ENCODE measurements around the gene HIP1.
"Not testable (repeated sequence)": the region's sequence is repeated elsewhere in the genome, so short reads cannot be mapped to it uniquely, and the experiment has no call there.

The HIP1 gene

DNA sequence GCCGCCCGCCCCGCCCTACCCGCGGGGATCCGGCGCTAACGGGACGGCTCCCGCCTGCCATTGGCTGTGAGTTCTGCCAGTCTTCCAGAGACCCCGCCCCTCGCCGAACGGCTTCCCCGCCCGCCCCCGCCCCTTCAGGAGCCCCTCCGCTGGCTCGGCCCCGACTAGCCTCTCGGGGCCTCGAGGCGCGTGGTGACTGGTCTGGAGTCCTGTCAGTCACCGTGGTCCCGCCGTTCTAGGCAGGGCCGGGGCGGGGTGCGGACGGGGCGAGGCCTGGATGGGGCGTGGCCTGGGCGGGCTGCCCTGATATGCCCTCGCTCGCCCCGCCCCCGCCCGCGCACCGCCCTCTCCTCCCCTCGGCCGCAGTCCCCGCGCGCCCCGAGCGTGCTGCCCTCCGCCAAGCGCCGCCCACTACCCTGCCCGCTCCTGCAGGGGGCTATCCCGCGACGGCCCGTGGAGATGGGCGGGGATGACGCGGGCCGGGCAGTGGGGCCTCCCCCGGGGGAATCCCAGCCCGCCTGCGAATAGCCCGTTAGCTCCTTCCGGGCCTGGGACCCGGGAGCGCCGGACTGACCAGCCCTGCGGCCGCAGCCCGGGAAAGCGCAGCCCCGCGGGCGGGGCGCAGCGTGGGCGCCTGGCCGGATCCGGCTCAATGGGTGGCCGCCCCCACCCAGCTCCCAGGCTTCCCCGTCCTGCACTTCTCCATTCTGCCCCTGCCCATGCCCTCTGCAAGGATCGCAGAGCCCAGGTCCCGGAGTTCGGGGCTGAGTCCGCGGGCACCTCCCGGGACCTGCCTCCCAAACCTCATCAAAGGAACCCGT, 444 bp upstream of the HIP1 start:
- peak; percentile 100 for DNase-seq

DNA sequence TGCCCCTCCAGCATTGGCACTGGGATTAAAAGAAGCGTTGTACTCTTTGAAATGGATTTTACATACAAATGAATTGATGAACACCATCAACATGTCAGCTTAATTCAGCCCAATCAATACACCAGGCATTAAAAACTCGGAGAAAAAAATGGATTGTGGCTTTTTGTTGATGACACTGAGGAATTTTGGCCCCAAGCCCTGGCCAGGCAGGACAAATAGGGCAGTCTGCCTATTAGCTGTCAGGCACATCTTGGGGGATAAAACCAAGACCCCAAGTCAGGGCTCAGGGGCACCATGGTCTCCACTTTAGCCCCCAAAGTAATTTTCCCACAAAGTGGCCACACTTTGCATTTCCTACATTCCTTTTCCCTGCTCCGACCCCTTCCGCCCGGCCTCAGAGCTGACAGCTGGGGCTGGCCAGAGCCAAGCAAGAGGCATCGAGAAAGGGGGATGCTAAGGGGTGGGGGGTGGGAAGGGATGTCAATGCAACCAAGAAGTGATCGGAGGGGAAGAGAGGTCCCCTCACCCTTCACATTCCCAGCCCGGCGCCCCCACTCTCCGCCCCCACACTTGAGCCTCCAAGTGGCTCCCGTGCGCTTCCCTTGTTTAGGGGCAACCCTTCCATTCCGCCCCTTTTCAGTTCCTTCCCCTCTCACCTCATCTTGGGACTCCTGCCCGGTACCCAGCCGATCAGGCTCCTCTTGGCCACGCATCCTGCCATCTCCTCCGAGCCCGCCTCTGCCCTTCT, 711 bp downstream of the HIP1 start:
- DNase-seq, result no peak

DNA sequence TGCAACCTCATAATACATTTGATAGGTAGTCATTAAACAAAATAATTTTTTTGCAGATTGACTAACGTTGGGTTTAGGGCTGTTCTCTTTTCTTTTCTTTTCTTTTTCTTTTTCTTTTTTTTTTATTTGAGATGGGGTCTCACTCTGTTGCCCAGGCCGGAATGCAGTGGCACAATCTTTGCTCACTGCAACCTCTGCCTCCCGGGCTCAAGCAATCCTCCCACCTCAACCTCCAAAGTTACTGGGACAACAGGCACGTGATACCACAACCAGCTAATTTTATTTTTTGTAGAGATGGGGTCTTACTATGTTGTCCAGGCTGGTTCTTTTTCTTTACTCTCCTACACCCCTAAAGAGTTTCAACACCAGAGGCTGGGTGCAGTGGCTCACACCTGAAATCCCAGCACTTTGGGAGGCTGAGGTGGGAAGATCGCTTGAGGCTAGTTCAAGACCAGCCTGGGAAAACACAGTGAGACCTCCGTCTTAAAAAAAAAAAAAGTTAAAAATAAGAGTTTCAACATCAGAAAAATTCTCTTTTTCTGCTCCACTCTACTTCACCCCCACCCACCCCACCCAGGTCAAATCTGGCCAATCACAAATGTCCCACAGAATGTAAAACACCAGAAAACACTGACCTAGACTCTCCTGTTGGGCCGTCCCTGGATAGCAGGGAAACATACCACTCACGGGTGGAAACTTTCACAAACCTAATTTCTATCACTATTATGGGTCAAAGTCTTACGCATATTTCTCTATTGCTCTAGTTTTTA, 3.0 kb downstream of the HIP1 start:
- no peak for DNase-seq

DNA sequence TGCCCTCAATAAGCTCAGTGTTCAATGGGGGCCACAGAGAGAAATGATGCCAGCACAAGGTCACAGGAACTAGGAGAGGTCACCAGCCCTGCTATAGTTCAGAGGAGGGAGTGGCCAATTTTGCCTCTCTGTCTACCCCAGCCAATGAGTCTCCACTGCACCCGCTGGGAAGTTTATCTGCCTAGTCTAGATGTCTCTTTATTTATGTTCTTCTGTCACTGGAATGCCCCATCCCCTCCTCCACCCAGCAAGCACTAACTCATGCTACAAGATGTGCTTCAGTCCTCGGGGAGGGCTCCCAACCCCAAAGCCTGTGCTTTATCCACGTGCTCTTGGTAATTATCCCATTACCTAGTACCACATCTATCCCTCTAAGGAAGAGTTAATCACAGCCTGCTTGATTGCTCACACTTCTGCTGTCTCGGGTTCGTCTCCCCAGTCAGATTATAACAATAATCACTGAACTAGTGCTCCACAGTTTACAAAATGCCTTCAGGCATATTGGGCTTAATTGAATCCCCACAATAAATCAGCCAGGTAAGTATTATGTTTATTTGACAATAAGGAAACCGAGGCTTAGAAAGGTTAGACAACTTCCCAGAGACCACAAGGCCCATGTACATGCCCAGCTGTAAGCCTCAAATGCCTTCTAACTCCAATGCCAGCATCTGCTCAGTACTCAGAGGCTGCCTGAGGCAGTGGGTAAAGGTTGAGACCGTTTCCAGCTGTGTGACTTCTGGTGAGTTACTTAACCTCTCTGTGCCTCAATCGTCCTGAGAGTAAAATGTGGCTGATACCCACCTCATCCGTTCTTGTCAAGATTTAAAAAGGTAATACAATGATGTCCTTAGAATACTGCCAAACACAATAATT, 3.9 kb downstream of the HIP1 start:
- DNase-seq, result no peak

DNA sequence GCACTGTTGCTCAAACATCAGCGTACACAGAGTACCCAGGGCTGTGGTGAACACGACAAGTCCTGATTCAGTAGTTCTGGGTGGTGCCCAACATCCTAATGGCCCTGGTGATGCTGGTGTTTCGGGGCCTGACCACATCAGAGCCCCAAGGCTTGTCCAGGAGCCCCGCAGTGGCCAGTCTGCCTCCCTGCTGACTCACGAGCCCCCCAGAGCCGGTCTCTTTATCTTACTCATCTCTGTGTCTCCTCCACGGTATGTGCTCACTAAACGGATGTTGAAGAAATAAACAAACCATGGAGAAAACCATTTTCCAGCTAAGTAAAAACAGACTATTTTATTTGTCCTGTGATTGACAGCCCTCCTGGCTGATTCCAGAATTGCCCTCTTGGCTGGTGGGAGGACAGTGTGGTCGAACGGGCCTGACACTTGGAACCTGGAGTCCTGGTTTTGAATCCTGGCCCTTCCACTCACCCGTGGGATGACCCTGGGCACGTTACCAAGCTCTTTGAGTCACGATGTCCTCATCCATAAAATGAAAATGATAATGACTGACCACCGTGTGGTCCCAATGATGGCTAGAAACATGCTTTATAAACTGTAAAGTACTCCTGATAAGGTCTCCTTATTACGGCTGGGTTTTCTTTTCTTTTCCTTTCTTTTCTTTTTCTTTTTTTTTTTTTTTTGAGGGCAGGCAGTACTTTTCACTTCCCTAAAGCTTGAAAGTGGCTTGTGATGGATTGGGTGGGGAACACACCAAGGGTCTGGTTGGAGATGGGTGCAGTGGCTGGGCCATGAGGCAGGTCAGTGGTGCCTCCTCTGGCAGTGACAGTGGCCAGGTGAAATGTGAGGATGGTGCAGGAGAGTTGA, 5.7 kb downstream of the HIP1 start:
- DNase-seq, result no peak

DNA sequence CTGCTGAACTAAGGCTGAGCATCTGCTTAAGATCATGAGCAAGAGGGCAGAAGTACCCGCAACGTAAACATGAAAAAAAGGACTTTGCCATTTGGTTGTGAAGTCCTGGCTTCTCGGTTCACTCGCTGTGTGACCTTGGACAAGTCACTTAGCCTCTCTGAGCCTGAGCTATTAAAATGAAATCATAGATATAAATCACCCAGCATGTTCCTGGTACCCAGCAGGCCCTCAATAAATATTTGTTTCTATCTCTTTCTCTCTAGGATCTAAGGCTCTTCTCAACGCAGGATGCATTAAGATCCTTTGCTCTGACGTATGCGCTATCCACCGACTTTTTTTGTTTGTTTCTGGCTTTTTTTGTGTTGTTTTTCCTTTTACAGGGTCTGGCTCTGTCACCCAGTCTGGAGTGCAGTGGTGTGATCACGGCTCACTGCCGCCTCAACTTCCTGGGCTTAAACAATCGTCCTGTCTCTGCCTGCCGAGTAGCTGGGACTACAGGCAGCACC, 6.7 kb downstream of the HIP1 start:
- DNase-seq, result no peak

DNA sequence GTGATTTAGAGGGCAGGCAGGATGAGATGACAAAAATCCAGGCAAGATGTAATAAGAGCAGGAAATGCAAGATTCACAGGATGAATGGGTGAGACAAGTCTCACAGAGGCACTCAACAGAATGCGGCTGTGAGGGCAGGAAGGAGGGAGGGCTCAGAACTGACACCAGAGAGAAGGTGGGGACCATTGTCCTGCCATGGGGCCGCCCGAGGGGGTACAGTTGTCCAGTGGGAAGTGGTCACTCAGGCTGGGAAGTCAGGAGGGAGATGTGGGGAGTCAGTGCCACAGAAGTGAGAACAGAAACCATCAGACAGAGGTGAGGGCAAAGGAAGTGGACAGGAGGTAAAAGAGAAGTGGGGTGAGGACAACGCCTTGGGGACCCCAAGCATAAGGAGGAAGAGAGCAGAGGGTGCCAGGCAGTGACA, 8.9 kb downstream of the HIP1 start:
- no peak for DNase-seq

DNA sequence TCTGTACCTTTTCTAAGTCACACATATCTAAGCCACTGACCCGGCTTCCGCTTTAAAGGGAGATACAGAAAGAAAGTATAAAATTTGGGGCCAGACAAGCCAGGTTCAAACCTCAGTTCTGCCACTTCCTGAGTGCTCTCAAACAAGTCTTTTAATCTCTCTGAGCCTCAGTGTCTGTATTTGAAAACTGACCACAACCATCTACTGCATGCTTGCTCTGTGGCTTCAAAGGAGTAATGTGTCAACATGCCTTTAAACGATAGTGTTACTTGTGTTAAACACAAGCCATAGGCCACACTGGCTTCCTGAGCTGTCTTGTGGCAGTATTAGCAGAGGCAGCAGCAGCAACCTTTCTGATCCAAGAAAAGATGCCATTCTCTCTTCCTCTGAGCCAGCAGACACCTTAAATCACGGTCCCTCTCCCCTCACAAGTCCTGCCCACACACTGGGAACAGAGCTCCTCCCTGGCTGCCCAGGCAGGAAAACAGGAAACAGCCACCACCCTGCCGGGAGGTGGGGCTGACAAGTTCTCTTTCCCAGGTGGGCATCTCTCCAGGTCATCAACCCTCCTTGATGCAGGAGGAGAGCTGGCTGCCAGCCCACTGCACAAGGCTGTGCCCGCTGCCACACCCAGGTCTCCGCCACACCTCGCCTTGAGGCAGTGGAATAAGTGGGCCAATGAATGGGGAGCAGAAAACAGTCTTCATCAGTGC, 10.7 kb downstream of the HIP1 start:
- peak; percentile 14 for DNase-seq

DNA sequence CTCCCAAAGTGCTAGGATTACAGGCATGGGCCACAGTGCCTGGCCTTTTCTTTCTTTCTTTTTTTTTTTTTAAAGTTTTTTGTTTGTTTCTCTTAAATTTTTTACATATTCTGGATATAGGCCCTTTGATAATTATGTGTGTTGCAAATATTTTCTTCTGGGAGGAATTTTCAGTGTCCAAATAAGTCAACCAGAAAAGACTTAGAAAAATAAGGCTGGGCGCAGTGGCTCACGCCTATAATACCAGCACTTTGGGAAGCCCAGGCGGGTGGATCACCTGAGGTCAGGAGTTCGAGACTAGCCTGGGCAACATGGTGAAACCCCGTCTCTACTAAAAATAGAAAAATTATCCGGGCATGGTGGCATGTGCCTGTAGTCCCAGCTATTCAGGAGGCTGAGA, 11.4 kb downstream of the HIP1 start:
- DNase-seq, result not testable (repeated sequence)

DNA sequence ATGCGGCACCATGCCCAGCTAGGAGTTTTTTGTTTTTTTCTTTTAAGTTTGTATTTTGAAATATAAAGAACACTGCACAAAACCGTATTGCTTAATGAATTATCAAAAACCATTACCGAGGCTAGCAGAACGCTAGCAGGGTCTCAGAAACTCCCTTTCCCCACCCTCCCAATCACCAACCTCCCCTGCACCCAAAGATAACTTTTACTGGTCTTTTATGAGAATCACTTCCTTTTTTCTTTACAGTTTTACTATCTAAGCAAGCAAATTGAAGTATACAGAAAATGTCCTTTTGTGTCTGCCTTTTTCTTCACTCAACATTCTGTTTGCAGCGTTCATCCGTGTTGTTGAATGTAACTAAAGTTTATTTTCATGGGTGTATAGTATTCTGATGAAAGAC, 13.4 kb downstream of the HIP1 start:
- DNase-seq, result no peak

DNA sequence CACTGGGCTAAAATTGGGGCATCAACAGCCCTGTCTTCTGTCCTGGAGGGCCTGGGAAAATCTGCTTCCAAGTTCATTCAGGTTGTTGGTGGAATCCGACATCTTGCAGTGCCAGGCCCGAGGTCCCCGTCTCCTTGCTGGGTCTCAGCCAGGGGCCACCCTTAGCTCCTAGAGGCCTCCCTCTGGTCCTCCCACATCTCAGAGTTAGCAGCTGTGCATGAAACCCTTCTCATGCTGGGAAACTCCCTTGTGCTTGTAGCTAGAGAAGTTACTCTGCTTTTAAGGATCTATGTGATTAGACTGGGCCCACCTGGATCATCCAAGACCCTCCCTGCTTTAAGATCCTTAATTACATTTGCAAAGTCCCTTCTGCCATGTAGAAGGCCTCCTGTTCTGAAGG, 15.3 kb downstream of the HIP1 start:
- DNase-seq, result no peak

DNA sequence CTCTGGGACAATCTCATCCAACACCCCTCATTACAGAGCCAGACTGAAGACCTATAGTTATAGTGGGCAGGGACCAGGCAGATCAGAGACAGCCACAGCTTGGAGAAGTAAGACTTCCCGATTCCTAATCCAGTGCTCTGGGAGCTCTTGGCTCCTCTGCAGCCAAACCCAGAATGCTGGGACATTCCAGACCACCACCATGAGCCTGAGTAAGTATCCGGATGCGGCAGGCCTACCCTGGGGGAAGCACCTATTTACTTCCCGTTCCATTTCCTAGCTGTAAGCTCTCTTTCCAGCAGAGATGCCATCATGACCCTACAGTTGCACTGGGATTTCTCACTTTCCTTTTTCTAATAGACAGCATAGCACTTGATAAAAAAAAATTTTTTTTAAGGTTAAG, 16.4 kb downstream of the HIP1 start:
- DNase-seq, result no peak

DNA sequence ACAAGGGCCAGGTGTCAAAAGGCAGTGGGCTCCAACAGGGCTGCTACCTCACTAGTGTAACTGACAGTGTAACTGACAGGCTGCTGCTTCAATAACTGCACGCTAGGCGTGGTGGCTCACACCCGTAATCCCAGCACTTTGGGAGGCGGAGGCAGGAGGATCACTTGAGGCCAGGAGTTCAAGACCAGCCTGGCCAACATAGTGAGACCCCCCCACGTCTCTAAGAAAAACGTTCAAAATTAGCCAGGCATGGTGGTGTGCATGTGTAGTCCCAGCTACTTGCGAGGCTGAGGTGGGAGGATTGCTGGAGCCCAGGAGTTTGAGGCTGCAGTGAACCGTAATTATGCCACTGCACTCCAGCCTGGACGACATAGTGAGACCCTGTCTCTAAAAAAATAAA, 16.8 kb downstream of the HIP1 start:
- DNase-seq, result not testable (repeated sequence)

DNA sequence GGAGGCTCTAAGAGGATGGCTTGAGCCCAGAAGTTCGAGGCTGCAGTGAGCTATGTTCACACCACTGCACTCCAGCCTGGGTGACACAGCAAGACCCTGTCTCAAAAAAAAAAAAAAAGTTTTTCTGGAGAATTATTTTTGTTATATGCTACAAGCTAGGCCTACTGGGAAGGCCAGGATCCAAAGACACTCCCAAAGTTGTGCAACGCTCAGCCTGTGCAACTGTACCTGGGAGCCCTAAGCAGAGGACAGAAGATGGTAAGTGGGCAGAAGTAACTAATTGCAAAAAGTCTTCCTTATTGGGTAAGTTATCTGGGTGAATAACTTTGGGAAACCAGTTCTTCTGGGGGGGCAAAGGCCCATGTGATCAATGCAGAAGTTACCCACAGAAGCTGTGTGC, 17.3 kb downstream of the HIP1 start:
- no peak for DNase-seq

DNA sequence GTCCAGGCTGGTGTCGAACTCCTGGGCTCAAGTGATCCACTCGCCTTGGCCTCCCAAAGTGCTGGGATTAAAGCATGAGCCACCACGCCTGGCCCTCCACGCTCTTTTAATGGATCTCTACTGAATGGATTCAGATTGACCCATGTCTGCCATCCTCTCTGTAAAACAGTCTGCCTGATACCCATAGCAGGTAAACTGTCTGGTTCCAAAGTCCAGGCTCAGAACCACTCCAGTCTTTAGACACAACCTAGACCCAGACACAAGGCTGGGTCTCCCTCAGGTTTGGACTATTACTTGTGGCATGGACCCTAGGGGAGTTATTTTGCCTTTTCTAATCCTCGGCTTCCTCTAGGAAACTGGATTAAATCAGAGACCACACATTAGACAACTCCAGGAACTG, 19.1 kb downstream of the HIP1 start:
- no peak for DNase-seq

DNA sequence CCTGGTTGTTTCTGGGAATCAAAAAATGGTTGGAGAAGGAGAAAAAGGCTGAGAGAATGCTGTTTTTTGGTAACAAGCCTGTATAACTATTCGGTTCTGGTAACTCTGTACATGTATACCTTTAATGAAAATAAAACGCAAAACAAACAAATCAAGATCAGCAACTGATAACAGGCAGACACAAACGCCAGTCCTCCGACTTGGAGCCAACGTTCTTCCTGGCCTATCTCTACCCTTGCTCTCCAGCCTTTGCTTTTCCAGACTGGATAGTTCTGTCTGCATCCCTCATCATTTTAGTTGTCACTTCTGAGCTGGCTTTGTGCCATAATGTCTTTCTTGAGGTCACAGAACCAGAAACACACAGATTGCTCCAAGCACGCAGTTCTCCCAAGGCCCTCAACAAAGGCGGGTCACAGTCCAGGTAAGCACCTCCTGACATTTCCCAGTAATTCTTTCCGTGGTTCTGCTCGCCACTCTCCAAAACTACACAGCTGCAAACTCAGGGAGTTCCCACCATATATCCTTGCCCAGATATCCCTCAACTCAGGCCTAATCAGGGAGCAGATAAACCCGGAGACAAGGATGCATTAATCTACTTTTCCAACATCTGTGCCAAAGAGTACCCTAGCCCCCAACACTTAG, 20.2 kb downstream of the HIP1 start:
- DNase-seq, result no peak

DNA sequence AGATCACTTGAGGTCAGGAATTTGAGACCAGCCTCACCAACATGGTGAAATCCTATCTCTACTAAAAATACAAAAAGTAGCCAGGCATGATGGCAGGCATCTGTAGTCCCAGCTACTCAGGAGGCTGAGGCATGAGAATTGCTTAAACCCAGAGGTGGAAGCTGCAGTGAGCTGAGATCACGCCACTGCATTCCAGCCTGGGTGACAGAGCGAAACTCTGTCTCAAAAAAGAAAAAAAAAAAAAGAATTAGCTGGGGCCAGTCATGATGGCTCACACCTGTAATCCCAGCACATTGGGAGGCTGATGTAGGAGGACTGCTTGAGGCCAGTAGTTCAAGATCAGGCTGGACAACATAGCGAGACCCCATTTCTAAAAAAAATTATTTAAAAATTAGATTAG, 21.0 kb downstream of the HIP1 start:
- not testable (repeated sequence) for DNase-seq

DNA sequence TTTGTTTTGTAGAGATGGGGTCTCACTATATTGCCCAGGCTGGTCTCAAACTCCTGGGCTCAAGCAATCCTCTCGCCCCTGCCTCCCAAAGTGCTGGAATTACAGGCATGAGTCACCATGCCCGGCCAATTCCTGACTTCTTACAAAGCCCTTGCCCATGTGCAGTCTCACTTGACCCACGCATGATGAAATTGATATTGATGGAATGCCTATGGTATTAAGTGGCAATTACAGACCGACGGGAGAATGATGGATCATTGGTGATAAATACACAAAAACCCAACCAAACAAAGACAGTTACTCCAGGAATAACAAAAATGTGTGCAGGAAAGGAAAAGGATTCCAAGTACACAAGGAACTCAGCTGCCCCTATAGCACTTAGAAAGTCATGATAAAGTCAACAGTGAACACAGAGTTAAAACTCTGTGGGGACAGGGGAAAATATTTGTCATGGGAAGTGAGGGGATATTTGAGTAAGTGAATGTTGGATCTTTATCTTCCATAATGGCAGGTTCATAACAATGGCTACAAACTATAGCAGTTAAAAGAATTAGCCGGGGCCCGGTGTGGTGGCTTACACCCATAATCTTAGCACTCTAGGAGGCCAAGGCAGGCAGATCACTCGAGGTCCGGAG, 21.6 kb downstream of the HIP1 start:
- no peak for DNase-seq

DNA sequence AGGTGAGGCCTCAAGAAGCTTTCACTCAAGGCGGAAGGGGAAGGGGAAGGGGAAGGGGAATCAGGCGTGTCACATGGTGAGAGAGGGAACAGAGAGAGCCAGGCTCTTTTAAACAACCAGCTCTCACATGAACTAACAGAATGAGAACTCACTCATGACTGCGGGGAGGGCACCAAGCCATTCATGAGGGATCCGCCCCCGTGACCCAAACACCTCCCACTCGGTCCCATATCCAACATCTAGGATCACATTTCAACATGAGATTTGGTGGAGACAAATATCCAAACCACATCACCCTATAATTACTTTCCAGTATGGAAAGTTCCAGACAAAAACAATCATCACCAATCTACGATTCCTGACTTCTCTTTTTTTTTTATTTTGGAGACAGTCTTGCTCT, 22.9 kb downstream of the HIP1 start:
- DNase-seq, result no peak
